GM13977 (cell line): ENCODE data around the gene PDK3.

ENCODE experiments used
- DNase-seq: peaks from one replicate; pipeline ENCODE4 v3.0.0; 2012; ENCODE audit warnings: low spot score
- in situ Hi-C: fragments of 300-500 bp; cut with MboI; formaldehyde crosslinking; loops from one replicate; pipeline ENCODE4 v1.12.0; 2022; ENCODE audit warnings: low sequenced_read_pairs, low pct_unique_long_range_greater_than_20kb, mixed read lengths, inconsistent platforms; ENCODE audit not compliant: unreplicated experiment
- TF ChIP-seq, protein P1 (sequence below): IDR thresholded peaks from 2 replicates; pipeline ENCODE4 v1.5.1; 2012; ENCODE audit warnings: mild to moderate bottlenecking, control low read depth; ENCODE audit not compliant: insufficient read depth; ENCODE audit errors: extremely low read depth, missing control alignments

PDK3 gene

GRCh38 chrX:24575496-24575895, 110.4 kb downstream of the PDK3 start:
- TF ChIP-seq, protein P1, sequence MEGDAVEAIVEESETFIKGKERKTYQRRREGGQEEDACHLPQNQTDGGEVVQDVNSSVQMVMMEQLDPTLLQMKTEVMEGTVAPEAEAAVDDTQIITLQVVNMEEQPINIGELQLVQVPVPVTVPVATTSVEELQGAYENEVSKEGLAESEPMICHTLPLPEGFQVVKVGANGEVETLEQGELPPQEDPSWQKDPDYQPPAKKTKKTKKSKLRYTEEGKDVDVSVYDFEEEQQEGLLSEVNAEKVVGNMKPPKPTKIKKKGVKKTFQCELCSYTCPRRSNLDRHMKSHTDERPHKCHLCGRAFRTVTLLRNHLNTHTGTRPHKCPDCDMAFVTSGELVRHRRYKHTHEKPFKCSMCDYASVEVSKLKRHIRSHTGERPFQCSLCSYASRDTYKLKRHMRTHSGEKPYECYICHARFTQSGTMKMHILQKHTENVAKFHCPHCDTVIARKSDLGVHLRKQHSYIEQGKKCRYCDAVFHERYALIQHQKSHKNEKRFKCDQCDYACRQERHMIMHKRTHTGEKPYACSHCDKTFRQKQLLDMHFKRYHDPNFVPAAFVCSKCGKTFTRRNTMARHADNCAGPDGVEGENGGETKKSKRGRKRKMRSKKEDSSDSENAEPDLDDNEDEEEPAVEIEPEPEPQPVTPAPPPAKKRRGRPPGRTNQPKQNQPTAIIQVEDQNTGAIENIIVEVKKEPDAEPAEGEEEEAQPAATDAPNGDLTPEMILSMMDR: no peak
- in situ Hi-C loops: no loop called here
- no peak for DNase-seq

DNA sequence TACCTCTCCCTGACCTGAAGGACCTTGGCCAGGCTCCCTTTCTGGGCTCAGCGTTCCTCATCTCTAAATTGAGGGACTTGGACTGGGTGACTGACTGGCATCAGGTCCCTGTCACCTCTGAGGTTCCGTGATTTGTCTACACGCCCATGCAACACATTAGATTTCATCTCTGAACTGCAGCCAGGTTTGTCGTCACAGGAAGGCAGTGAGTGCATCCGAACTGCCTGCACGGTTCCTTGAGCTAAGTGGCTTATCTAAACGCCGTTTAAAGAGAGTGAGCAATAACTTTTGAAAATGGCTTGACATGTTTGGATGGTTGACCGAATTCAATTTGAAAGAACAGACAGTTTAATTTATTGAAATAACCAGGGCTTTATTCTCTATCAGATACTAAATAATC, 112.0 kb downstream of the PDK3 start:
- in situ Hi-C loops: no loop called here
- DNase-seq: no peak

More for the DNA sequence above, 112.0 kb downstream of the PDK3 start:
- TF ChIP-seq, protein P1: no peak
